Peyer's patch (tissue), 4 donors: ENCODE data around the gene RAB15.

Experiments
- POLR2A ChIP-seq, 2 donors: fragments of 450-650 bp; IDR thresholded peaks; one replicate each; pipeline ENCODE4 v1.5.1; 2017; ENCODE audit warnings: antibody characterized with exemption in 2 of 2, mild to moderate bottlenecking in 2 of 2, moderate library complexity in 2 of 2
- TF ChIP-seq, protein P1 (sequence below), 6 experiments: fragments of 450-650 bp in 4 of 6; fragments of 200-600 bp in 2 of 6; sonication (generic) in 1 of 6; IDR thresholded peaks; one replicate each; pipeline ENCODE4 v1.5.1; 2017 to 2019; ENCODE audit warnings: antibody characterized with exemption in 6 of 6, mild to moderate bottlenecking in 3 of 6, moderate library complexity in 1 of 6

- TF ChIP-seq, protein P1, sequence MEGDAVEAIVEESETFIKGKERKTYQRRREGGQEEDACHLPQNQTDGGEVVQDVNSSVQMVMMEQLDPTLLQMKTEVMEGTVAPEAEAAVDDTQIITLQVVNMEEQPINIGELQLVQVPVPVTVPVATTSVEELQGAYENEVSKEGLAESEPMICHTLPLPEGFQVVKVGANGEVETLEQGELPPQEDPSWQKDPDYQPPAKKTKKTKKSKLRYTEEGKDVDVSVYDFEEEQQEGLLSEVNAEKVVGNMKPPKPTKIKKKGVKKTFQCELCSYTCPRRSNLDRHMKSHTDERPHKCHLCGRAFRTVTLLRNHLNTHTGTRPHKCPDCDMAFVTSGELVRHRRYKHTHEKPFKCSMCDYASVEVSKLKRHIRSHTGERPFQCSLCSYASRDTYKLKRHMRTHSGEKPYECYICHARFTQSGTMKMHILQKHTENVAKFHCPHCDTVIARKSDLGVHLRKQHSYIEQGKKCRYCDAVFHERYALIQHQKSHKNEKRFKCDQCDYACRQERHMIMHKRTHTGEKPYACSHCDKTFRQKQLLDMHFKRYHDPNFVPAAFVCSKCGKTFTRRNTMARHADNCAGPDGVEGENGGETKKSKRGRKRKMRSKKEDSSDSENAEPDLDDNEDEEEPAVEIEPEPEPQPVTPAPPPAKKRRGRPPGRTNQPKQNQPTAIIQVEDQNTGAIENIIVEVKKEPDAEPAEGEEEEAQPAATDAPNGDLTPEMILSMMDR (IDR thresholded peaks at IDR 0.05): no peak
- TF ChIP-seq POLR2A (IDR thresholded peaks at IDR 0.05): no peak
These were observed 31.7 kb downstream of the RAB15 start for GRCh38 chr14:64940336-64940910.
